Measurements from ENCODE around the gene MEAK7. TPM values are rescaled to one million over a fixed set of nuclear protein-coding genes. Genes with fewer than 3 reads are reported as not detected.
A peak's percentile ranks its signal among the peaks of the same experiment; 100 is the strongest.

Gene MEAK7
- total and polyA plus RNA-seq, 2 of the 4 experiments (the other 2 are of a cell fraction): 27.4 to 39.0 TPM

DNA sequence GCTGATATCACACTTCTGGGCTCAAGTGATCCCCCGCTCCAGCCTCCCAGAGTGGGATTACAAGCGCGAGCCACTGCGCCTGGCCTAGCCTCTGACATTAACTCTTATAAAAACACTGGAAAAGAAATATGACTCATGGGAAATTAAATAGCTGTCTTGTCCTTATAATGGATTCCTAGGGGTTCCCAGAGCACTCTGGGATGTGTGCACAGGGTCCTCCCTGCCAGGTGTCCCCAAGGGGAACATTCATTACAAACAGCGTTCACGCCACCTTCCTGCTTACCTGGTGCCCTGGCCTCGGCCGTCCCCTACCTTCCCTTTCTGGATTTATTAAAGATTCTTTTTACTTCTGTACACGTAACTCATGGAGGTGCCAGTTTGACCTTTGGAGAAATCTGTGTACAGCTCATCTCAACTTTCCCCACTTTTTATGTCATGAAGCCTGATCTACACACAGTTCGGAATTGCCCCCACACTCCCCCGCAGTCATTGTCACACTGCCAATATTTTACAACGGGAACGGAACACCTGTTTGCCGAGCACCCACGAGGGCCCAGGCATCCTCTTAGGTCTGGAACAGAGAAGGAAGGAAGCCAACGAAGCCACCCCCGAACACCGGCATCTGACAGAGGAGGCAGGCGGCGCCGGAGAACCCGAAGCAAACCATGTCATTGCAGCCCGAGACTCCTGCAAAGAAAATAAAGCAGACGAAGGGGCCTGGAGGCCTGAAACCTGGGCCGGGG is 39.7 kb upstream of the MEAK7 start:
- WGBS, 2 experiments (ENCODE audit: extremely low coverage in 2 of 2, insufficient read length in 1 of 2): 90% methylated on average over 2 of the region's 25 CpGs; no CpG with 5 or more reads in 1 of the 2 experiments
- intact Hi-C loops (cut with micrococcal nuclease): no loop called here
- dilution Hi-C loops (cut with HindIII; ENCODE audit: low sequenced_read_pairs, unreplicated experiment): no loop called here
- POLR2A ChIA-PET (ENCODE audit: unreplicated experiment): no interaction called here
- H3K9ac ChIP-seq (ENCODE audit: low read depth, low read length): no peak overlapping the region
- H3K36me3 ChIP-seq (ENCODE audit: control insufficient read depth, insufficient read depth, low read length): no peaks in the 10 kb centered on the region
- H3K14ac ChIP-seq (replicated peaks; ENCODE audit: low read depth, low read length): no peak overlapping the region
- H2BK120ac ChIP-seq (ENCODE audit: low read depth, low read length): no peak overlapping the region
- peak overlapping the region; percentile 27 for H2AFZ ChIP-seq (replicated peaks; ENCODE audit: low read length, poor library complexity)
- H3K27me3 ChIP-seq (ENCODE audit: control insufficient read depth, insufficient read depth, low read length): no peaks in the 10 kb centered on the region
- BruUV-seq (replicated peaks): no TSS peak
- no peak overlapping the region for H2BK20ac ChIP-seq (ENCODE audit: low read depth, low read length)
- H3K4me3 ChIP-seq (ENCODE audit: insufficient read depth, low read depth, low read length): no peak overlapping the region
- no peak overlapping the region for H4K5ac ChIP-seq (ENCODE audit: low read depth, low read length)
- H2AK5ac ChIP-seq (ENCODE audit: low read depth, low read length): no peak overlapping the region
- no peak overlapping the region for H3K4ac ChIP-seq (ENCODE audit: low read depth, low read length)
- TF ChIP-seq FOS (IDR thresholded peaks at IDR 0.05; ENCODE audit: low read depth, low read length) (no peak), POLR2A (IDR thresholded peaks at IDR 0.05; ENCODE audit: low read depth, low read length) (no peak), USF2 (IDR thresholded peaks at IDR 0.05; ENCODE audit: low read depth, low read length) (no peak), MAFK (IDR thresholded peaks at IDR 0.05; ENCODE audit: low read depth, low read length) (no peak), MXI1 (IDR thresholded peaks at IDR 0.05; ENCODE audit: borderline replicate concordance, low read depth, low read length) (no peak), SMC3 (IDR thresholded peaks at IDR 0.05; ENCODE audit: low read depth, low read length) (no peak), MAZ (IDR thresholded peaks at IDR 0.05; ENCODE audit: borderline replicate concordance, low read depth, low read length) (no peak)
- TF ChIP-seq, protein P1, sequence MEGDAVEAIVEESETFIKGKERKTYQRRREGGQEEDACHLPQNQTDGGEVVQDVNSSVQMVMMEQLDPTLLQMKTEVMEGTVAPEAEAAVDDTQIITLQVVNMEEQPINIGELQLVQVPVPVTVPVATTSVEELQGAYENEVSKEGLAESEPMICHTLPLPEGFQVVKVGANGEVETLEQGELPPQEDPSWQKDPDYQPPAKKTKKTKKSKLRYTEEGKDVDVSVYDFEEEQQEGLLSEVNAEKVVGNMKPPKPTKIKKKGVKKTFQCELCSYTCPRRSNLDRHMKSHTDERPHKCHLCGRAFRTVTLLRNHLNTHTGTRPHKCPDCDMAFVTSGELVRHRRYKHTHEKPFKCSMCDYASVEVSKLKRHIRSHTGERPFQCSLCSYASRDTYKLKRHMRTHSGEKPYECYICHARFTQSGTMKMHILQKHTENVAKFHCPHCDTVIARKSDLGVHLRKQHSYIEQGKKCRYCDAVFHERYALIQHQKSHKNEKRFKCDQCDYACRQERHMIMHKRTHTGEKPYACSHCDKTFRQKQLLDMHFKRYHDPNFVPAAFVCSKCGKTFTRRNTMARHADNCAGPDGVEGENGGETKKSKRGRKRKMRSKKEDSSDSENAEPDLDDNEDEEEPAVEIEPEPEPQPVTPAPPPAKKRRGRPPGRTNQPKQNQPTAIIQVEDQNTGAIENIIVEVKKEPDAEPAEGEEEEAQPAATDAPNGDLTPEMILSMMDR (conservative IDR thresholded peaks at IDR 0.05; ENCODE audit: low read depth, low read length): no peak
- in situ Hi-C loops (cut with MboI; ENCODE audit: low sequenced_read_pairs): no loop called here
- no peaks in the 10 kb centered on the region for H3K79me1 ChIP-seq (ENCODE audit: low read depth in 1 of 2, low read length in 2 of 2)
- no peaks in the 10 kb centered on the region for H4K20me1 ChIP-seq (ENCODE audit: insufficient read depth, low read length)
- H3K9me3 ChIP-seq (ENCODE audit: control insufficient read depth, insufficient read depth, low read length): no peaks in the 10 kb centered on the region
- no peak overlapping the region for H3K4me2 ChIP-seq (ENCODE audit: low read depth, low read length)
- no peak overlapping the region for H2BK15ac ChIP-seq (ENCODE audit: low read depth, low read length)
- no peak overlapping the region for H4K91ac ChIP-seq (ENCODE audit: insufficient read depth, low read depth, low read length)
- H3K23ac ChIP-seq (ENCODE audit: low read depth, low read length): no peak overlapping the region
- CTCF ChIA-PET: no interaction called here
- peaks cover 2% of the 10 kb centered on the region; the same call in 1 of the 2 replicates for H3K9me1 ChIP-seq (ENCODE audit: insufficient read depth, low read length)
- ATAC-seq (ENCODE audit: low read depth) (peak; percentile 58; the same call in 1 of the 2 replicates), DNase-seq (peak; percentile 28)
- no peak overlapping the region for H3K56ac ChIP-seq (ENCODE audit: extremely low read depth, insufficient read depth, low read length)
- H3K18ac ChIP-seq (ENCODE audit: low read depth, low read length): no peak overlapping the region
- H4K8ac ChIP-seq (ENCODE audit: low read depth in 2 of 2, low read length in 2 of 2): no peak overlapping the region
- H2BK5ac ChIP-seq (ENCODE audit: low read depth, low read length, poor library complexity, severe bottlenecking): no peak overlapping the region
- H3K27ac ChIP-seq (ENCODE audit: insufficient read depth, low read length): no peak overlapping the region
- H3K4me1 ChIP-seq (ENCODE audit: control insufficient read depth, insufficient read depth, low read length): peaks cover 2% of the 10 kb centered on the region; the same call in 1 of the 2 replicates
- peak overlapping the region; percentile 6 for H2AK9ac ChIP-seq (replicated peaks; ENCODE audit: low read depth, low read length, poor library complexity)
